Measurements from ENCODE around the gene C3orf38. TPM values are rescaled to one million over a fixed set of nuclear protein-coding genes. Genes with fewer than 3 reads are reported as not detected.

C3orf38 gene
- total RNA-seq, 3 donors from 2014 or later (not counting 1 experiment from before 2014, with no cell fraction given): 52.5 to 60.4 (median 54.7) TPM

GRCh38 chr3:88132894-88133293, 16.9 kb upstream of the C3orf38 start:
- no peak overlapping the region for H3K4me3 Mint-ChIP-seq
- 100% methylated on average over 1 of the region's 1 CpG for WGBS (ENCODE audit: insufficient coverage)
- DNase-seq (no peak), ATAC-seq (no peak)
- H3K9me3 ChIP-seq (ENCODE audit: control insufficient read depth, insufficient read depth, low read length): no peaks in the 10 kb centered on the region
- peaks cover 43% of the 10 kb centered on the region for H3K36me3 ChIP-seq (ENCODE audit: control insufficient read depth, insufficient read depth, low read length)
- no peak overlapping the region for H3K4me3 ChIP-seq (ENCODE audit: low read length)
- intact Hi-C loops (cut with micrococcal nuclease): no loop called here
- no peaks in the 10 kb centered on the region for H3K27me3 Mint-ChIP-seq (ENCODE audit: low read depth in 2 of 2)
- no peaks in the 10 kb centered on the region for H3K9me3 Mint-ChIP-seq
- H3K27me3 ChIP-seq (ENCODE audit: control insufficient read depth, insufficient read depth, low read length): no peaks in the 10 kb centered on the region
- no peaks in the 10 kb centered on the region for H3K36me3 Mint-ChIP-seq
- no peaks in the 10 kb centered on the region for H3K4me1 ChIP-seq (ENCODE audit: control insufficient read depth, insufficient read depth, low read length)
- TF ChIP-seq CTCF (IDR thresholded peaks at IDR 0.05): no peak
- peaks cover 0 to 8% of the 10 kb centered on the region in 2 donors for H3K4me1 Mint-ChIP-seq
- H3K27ac ChIP-seq (ENCODE audit: low read length): no peak overlapping the region
- H3K27ac Mint-ChIP-seq: peak overlapping the region in 1 of 2 donors; percentile 8

- ATAC-seq (no peak), DNase-seq (no peak)
- Mint-ChIP-seq H3K4me1 (peaks cover 0 to 8% of the 10 kb centered on the region in 2 donors), H3K36me3 (no peaks in the 10 kb centered on the region), H3K27me3 (ENCODE audit: low read depth in 2 of 2) (no peaks in the 10 kb centered on the region), H3K4me3 (no peak overlapping the region), H3K9me3 (no peaks in the 10 kb centered on the region), H3K27ac (no peak overlapping the region)
- no peak for TF ChIP-seq CTCF (IDR thresholded peaks at IDR 0.05)
- Histone ChIP-seq H3K9me3 (ENCODE audit: control insufficient read depth, insufficient read depth, low read length) (no peaks in the 10 kb centered on the region), H3K36me3 (ENCODE audit: control insufficient read depth, insufficient read depth, low read length) (peaks cover 45% of the 10 kb centered on the region), H3K4me3 (ENCODE audit: low read length) (no peak overlapping the region), H3K27ac (ENCODE audit: low read length) (no peak overlapping the region), H3K27me3 (ENCODE audit: control insufficient read depth, insufficient read depth, low read length) (no peaks in the 10 kb centered on the region), H3K4me1 (ENCODE audit: control insufficient read depth, insufficient read depth, low read length) (no peaks in the 10 kb centered on the region)
- 0% methylated on average over 1 of the region's 1 CpG for WGBS (ENCODE audit: insufficient coverage)
- intact Hi-C loops (cut with micrococcal nuclease): no loop called here
These were observed 16.0 kb upstream of the C3orf38 start for GRCh38 chr3:88133711-88134263.

- no peaks in the 10 kb centered on the region for H3K9me3 ChIP-seq (ENCODE audit: control insufficient read depth, insufficient read depth, low read length)
- no peaks in the 10 kb centered on the region for H3K4me1 ChIP-seq (ENCODE audit: control insufficient read depth, insufficient read depth, low read length)
- no peak overlapping the region for H3K27ac ChIP-seq (ENCODE audit: low read length)
- Mint-ChIP-seq H3K9me3 (no peaks in the 10 kb centered on the region), H3K27ac (no peak overlapping the region), H3K4me1 (no peaks in the 10 kb centered on the region), H3K4me3 (no peak overlapping the region), H3K36me3 (no peaks in the 10 kb centered on the region), H3K27me3 (ENCODE audit: low read depth in 2 of 2) (no peaks in the 10 kb centered on the region)
- ATAC-seq (no peak), DNase-seq (no peak)
- no peaks in the 10 kb centered on the region for H3K27me3 ChIP-seq (ENCODE audit: control insufficient read depth, insufficient read depth, low read length)
- intact Hi-C loops (cut with micrococcal nuclease): no loop called here
- peaks cover 43% of the 10 kb centered on the region for H3K36me3 ChIP-seq (ENCODE audit: control insufficient read depth, insufficient read depth, low read length)
- H3K4me3 ChIP-seq (ENCODE audit: low read length): no peak overlapping the region
- WGBS (ENCODE audit: insufficient coverage): 83% methylated on average over 1 of the region's 1 CpG
- no peak for TF ChIP-seq CTCF (IDR thresholded peaks at IDR 0.05)
These were observed 11.9 kb upstream of the C3orf38 start for GRCh38 chr3:88137836-88138235.

- intact Hi-C loops (cut with micrococcal nuclease): no loop called here
- TF ChIP-seq CTCF (IDR thresholded peaks at IDR 0.05): no peak
- Mint-ChIP-seq H3K36me3 (no peaks in the 10 kb centered on the region), H3K4me3 (no peak overlapping the region), H3K9me3 (no peaks in the 10 kb centered on the region), H3K4me1 (no peaks in the 10 kb centered on the region), H3K27ac (no peak overlapping the region), H3K27me3 (ENCODE audit: low read depth in 2 of 2) (no peaks in the 10 kb centered on the region)
- H3K4me1 ChIP-seq (ENCODE audit: control insufficient read depth, insufficient read depth, low read length): no peaks in the 10 kb centered on the region
- no peak overlapping the region for H3K4me3 ChIP-seq (ENCODE audit: low read length)
- H3K27me3 ChIP-seq (ENCODE audit: control insufficient read depth, insufficient read depth, low read length): no peaks in the 10 kb centered on the region
- H3K9me3 ChIP-seq (ENCODE audit: control insufficient read depth, insufficient read depth, low read length): no peaks in the 10 kb centered on the region
- 74% methylated on average over 4 of the region's 4 CpGs for WGBS (ENCODE audit: insufficient coverage)
- H3K27ac ChIP-seq (ENCODE audit: low read length): no peak overlapping the region
- ATAC-seq (no peak), DNase-seq (no peak)
- peaks cover 28% of the 10 kb centered on the region for H3K36me3 ChIP-seq (ENCODE audit: control insufficient read depth, insufficient read depth, low read length)
These were observed 8.2 kb upstream of the C3orf38 start for GRCh38 chr3:88141458-88142083.
